Measurements from ENCODE around the gene TBC1D32. TPM values are rescaled to one million over a fixed set of nuclear protein-coding genes. Genes with fewer than 3 reads are reported as not detected.

Gene TBC1D32
- polyA plus RNA-seq, 1 of the 3 experiments (the other 2 are of a cell fraction), result 2.3 TPM

DNA sequence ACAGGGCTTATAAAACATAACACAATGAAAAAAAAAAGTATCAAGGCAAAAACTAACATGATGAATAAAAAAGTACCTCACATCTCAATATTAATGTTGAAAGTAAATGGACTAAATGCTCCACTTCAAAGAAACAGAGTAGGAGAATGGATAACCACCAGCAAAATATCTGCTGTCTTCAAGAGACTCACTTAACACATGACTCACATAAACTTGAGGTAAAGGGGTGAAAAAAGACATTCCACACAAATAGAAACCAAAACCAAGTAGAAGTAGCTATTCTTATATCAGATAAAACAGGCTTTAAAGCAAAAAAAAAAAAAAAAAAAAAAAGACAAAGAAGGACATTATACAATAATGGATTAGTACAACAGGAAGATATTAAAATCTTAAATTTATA, 86.9 kb downstream of the TBC1D32 start:
- no peaks in the 10 kb centered on the region for H3K27me3 ChIP-seq (ENCODE audit: insufficient read depth)
- no peak for DNase-seq
- H3K4me2 ChIP-seq, result no peak overlapping the region
- no peaks in the 10 kb centered on the region for H3K79me2 ChIP-seq (ENCODE audit: insufficient read depth)
- H3F3A ChIP-seq (replicated peaks; ENCODE audit: insufficient read depth), result peaks cover 2% of the 10 kb centered on the region
- no peak overlapping the region for H3K9ac ChIP-seq
- no peaks in the 10 kb centered on the region for H3K36me3 ChIP-seq (replicated peaks in 1 of 2; ENCODE audit: control insufficient read depth in 1 of 2, insufficient read depth in 2 of 2, low read length in 1 of 2)
- no peak overlapping the region for H3K27ac ChIP-seq (ENCODE audit: low read depth in 2 of 2, low read length in 1 of 2)
- ChIA-PET POLR2A (no interaction called here), CTCF (interaction anchor here (0.9 kb wide), 1 partner anchor 14 kb away, joined by 3 read pairs; no protein-coding TSS in a partner anchor)
- H3K4me3 ChIP-seq (ENCODE audit: low read depth in 2 of 2, low read length in 1 of 2), result no peak overlapping the region
- TF ChIP-seq FOXM1 (IDR thresholded peaks at IDR 0.05; ENCODE audit: low read depth) (no peak), NFIC (IDR thresholded peaks at IDR 0.05; ENCODE audit: borderline replicate concordance) (no peak)
- TF ChIP-seq, protein P1, sequence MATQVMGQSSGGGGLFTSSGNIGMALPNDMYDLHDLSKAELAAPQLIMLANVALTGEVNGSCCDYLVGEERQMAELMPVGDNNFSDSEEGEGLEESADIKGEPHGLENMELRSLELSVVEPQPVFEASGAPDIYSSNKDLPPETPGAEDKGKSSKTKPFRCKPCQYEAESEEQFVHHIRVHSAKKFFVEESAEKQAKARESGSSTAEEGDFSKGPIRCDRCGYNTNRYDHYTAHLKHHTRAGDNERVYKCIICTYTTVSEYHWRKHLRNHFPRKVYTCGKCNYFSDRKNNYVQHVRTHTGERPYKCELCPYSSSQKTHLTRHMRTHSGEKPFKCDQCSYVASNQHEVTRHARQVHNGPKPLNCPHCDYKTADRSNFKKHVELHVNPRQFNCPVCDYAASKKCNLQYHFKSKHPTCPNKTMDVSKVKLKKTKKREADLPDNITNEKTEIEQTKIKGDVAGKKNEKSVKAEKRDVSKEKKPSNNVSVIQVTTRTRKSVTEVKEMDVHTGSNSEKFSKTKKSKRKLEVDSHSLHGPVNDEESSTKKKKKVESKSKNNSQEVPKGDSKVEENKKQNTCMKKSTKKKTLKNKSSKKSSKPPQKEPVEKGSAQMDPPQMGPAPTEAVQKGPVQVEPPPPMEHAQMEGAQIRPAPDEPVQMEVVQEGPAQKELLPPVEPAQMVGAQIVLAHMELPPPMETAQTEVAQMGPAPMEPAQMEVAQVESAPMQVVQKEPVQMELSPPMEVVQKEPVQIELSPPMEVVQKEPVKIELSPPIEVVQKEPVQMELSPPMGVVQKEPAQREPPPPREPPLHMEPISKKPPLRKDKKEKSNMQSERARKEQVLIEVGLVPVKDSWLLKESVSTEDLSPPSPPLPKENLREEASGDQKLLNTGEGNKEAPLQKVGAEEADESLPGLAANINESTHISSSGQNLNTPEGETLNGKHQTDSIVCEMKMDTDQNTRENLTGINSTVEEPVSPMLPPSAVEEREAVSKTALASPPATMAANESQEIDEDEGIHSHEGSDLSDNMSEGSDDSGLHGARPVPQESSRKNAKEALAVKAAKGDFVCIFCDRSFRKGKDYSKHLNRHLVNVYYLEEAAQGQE (IDR thresholded peaks at IDR 0.05; ENCODE audit: low read depth, low read length), result no peak
- no peak overlapping the region for H2AFZ ChIP-seq (ENCODE audit: low read depth)
- no peaks in the 10 kb centered on the region for H3K9me2 ChIP-seq
- H3K4me1 ChIP-seq (ENCODE audit: control insufficient read depth in 1 of 2, insufficient read depth in 2 of 2, low read depth in 1 of 2, low read length in 1 of 2), result no peaks in the 10 kb centered on the region
- no peaks in the 10 kb centered on the region for H4K20me1 ChIP-seq (ENCODE audit: insufficient read depth)
- no peaks in the 10 kb centered on the region for H3K9me3 ChIP-seq

DNA sequence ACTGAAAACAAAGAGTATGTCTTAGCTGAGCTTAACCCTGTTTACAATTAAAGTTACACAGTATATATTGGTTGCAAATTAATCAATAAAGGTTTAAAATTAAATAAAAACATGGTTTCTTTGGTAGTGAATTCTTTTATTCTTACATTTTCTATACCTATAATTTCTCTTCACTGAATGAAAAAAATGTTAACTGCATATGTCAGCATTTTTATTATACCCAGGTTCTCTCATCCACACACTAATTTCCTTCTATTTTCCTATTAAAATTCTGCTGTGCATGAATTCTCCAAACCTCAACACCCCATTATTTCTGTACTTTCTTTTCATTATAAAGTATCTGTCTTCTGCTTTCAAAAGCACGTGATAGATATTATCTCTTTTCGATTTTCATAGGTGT, 91.9 kb downstream of the TBC1D32 start:
- H3K9ac ChIP-seq, result no peak overlapping the region
- CTCF ChIA-PET, result no interaction called here
- H3K9me3 ChIP-seq, result no peaks in the 10 kb centered on the region

More for the DNA sequence above, 91.9 kb downstream of the TBC1D32 start:
- H3K27ac ChIP-seq (ENCODE audit: low read depth in 2 of 2, low read length in 1 of 2), result no peak overlapping the region
- no peak overlapping the region for H3K4me2 ChIP-seq
- no peak for DNase-seq
- no peaks in the 10 kb centered on the region for H3K27me3 ChIP-seq (ENCODE audit: insufficient read depth)
- no peak for TF ChIP-seq EP300 (IDR thresholded peaks at IDR 0.05; ENCODE audit: borderline replicate concordance in 1 of 2, low read depth in 1 of 2, low read length in 1 of 2)
- TF ChIP-seq, protein P2, sequence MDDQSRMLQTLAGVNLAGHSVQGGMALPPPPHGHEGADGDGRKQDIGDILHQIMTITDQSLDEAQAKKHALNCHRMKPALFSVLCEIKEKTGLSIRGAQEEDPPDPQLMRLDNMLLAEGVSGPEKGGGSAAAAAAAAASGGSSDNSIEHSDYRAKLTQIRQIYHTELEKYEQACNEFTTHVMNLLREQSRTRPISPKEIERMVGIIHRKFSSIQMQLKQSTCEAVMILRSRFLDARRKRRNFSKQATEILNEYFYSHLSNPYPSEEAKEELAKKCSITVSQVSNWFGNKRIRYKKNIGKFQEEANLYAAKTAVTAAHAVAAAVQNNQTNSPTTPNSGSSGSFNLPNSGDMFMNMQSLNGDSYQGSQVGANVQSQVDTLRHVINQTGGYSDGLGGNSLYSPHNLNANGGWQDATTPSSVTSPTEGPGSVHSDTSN (IDR thresholded peaks at IDR 0.05), result no peak
- no peak for TF ChIP-seq FOSL2 (IDR thresholded peaks at IDR 0.05; ENCODE audit: borderline replicate concordance, low read depth)
- no peak for TF ChIP-seq POLR2AphosphoS5 (IDR thresholded peaks at IDR 0.05; ENCODE audit: low read depth, low read length)
- no peak for TF ChIP-seq MXI1 (IDR thresholded peaks at IDR 0.05; ENCODE audit: low read depth, low read length)
- TF ChIP-seq, protein P1 (IDR thresholded peaks at IDR 0.05; ENCODE audit: low read depth, low read length), result no peak
- TF ChIP-seq FOXM1 (IDR thresholded peaks at IDR 0.05; ENCODE audit: low read depth), result no peak
- no peak for TF ChIP-seq FOXJ3 (CRISPR knock-in tag; IDR thresholded peaks at IDR 0.05)
- TF ChIP-seq NRF1 (IDR thresholded peaks at IDR 0.05; ENCODE audit: low read depth, low read length), result no peak
- TF ChIP-seq, protein P3, sequence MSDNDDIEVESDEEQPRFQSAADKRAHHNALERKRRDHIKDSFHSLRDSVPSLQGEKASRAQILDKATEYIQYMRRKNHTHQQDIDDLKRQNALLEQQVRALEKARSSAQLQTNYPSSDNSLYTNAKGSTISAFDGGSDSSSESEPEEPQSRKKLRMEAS (IDR thresholded peaks at IDR 0.05; ENCODE audit: low read depth), result no peak
- TF ChIP-seq, protein P4, sequence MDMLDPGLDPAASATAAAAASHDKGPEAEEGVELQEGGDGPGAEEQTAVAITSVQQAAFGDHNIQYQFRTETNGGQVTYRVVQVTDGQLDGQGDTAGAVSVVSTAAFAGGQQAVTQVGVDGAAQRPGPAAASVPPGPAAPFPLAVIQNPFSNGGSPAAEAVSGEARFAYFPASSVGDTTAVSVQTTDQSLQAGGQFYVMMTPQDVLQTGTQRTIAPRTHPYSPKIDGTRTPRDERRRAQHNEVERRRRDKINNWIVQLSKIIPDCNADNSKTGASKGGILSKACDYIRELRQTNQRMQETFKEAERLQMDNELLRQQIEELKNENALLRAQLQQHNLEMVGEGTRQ (IDR thresholded peaks at IDR 0.05; ENCODE audit: borderline replicate concordance, low read depth, low read length), result no peak
- no peak overlapping the region for H2AFZ ChIP-seq (ENCODE audit: low read depth)
- peaks cover 3% of the 10 kb centered on the region for H3F3A ChIP-seq (replicated peaks; ENCODE audit: insufficient read depth)
- H3K9me2 ChIP-seq, result no peaks in the 10 kb centered on the region
- H3K4me3 ChIP-seq (ENCODE audit: low read depth in 2 of 2, low read length in 1 of 2), result no peak overlapping the region
- POLR2A ChIA-PET, result no interaction called here
- 71% methylated on average over 2 of the region's 2 CpGs for WGBS (ENCODE audit: low lambda C conversion rate)
- no peaks in the 10 kb centered on the region for H4K20me1 ChIP-seq (ENCODE audit: insufficient read depth)
- H3K36me3 ChIP-seq (replicated peaks in 1 of 2; ENCODE audit: control insufficient read depth in 1 of 2, insufficient read depth in 2 of 2, low read length in 1 of 2), result peaks cover 2 to 5% of the 10 kb centered on the region in 2 experiments
- H3K4me1 ChIP-seq (ENCODE audit: control insufficient read depth in 1 of 2, insufficient read depth in 2 of 2, low read depth in 1 of 2, low read length in 1 of 2), result no peaks in the 10 kb centered on the region
- no peaks in the 10 kb centered on the region for H3K79me2 ChIP-seq (ENCODE audit: insufficient read depth)
